HG03439 (cell line): ENCODE data around the gene PASD1.

Source experiments
- ATAC-seq: cut with Tn5 transposase; IDR thresholded peaks from one replicate; pipeline ENCODE4 v1.9.1; 2021; ENCODE audit warnings: mild to moderate bottlenecking, moderate library complexity; ENCODE audit not compliant: unreplicated experiment

The PASD1 gene

DNA sequence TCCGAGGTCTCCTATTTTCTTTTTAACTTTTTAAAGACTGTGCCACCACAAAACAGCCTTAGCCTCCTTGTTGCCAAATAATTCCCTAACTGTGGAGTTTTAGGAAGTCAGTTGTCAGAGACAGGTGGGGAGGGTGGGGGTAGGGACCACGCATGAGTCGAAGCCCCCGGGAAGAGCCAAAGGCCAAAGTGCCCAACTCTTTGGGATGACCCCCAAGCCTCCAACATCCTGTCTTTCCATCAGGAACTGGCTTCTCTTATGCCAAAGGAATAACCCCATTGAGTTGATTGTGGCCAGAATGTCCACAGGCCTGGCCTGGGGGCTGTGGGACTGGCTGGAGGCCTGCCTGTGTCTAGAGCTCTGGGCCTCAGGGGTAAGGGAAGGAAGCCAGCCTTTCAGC, 137.6 kb downstream of the PASD1 start:
- no peak for ATAC-seq

DNA sequence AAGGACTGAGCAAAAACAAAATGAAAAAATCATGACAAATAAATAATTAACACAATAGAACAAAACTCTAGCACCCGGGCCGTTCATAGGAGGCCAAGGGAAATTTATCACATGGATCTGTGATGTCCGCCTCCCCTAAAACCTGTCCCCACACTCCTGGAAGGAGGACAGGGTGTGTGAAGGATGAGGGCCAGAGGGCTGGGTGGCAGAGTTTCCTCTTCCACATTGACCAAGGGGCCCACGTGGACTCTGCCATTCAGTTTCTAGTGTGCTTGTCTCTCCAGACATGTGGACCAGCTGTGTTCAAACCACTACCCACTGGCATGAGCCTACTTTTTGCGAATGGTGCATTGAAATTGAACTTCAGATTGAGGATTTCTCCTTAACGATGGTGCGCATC, 138.1 kb downstream of the PASD1 start:
- no peak for ATAC-seq

DNA sequence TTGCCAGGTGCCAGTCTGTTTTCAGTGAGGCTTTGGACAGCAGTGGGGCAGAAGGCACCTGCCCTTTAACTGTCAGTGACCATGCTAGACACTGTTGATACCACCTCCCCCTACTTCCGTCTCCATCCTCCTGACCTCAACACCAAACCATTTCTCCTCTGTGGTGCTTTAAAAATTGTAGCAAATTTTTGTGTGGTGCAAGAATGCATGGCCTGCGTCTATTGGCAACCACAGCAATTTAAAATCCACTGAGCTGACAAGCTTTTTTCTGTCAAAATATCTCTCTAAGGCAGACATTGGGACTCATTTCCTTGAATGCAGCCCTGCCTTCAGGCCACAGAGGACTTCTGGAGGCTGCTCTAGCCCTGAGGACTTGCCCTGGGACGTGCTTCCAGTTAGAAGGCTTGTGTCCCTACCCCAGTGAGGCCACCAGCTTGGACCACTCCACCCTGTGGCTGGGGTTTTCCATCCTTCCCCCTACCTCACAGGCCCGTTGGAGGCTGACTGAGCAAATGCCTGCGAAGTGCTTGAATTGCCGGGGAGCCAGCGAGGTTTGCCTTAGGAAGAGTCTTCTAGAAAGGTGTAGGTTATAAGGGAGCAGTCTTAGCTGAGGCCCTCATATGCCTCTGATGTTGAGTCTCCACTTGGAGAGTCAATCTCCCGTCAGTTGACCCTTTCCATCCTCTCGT, 138.7 kb downstream of the PASD1 start:
- ATAC-seq = no peak

DNA sequence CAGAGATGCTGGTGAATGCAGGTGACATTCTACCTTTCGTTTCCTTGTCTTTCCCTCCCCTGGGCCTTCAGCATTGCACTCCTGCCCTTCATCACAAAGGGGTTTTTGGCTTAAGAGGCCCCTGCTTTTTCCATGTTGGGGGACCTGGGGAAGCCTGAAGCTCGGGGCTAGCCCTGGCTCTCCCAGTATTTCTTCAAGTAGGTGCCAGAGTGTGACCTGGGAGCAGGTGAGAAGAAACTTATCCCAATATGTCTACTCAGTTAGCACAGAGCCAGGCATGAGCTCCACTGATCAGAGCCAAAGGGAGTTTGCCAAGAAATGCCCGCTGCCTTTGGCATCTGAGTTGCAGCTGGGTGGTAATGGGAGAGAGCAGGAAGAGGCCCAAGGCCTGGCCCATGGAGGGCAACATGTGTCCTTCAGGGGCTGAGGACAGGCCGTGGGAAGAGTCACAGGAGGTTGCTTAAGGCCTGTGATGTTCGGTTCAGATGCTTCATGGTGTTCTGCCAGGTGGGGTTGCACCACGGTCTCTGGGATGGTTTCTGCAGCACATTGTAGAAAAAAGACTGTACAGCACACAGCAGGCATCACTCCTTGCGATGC, 139.4 kb downstream of the PASD1 start:
- no peak for ATAC-seq

DNA sequence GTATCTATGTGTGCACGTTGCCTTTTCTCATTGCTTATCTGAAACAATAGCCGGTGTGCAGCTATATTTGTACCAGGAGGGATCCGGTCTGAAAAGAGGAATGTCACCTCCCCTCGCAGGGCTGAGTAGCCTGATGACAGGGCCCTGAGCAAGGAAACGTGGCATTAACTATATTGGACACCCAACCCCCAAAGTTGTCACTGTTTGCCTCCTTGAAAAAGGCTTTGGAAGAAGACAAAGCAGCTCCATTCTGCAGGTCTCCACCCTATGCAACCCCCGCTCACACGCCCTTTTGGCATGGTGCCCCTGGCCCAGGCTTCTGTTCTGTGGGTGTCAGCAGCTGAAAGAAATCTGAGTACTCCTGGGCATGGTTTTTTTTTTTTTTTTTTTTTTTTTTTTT, 140.0 kb downstream of the PASD1 start:
- no peak for ATAC-seq

DNA sequence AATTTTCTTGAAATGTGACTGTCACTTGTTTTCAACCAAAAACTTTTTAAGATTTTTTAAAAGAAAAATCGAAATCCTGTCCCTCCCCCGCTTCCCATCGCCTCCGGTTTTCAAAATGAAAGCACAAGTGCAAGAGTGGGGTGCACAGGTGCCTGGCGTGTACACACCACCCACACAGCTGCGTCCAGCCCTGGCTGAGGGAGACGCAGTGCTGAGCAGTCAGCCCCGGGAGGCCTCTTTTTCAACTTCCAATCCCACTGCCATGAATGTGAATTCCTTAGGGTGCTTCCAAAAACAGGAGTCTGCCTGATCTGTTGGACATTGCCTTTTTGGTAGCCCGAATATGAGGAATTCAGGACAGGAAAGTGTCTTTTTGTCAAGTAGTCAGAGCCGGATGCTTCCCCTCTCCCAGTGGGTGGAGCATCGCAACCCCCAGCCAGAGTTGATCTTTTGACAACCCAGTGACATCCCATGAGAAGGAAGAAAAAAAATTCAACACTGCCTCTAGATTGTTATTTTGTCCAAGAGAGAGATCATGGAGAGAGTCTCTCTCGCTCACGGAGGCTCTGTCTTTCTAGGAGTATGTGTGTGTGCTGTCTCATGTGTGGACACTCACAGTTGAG, 140.7 kb downstream of the PASD1 start:
- ATAC-seq = no peak

- no peak for ATAC-seq
Observed at GRCh38 chrX:151708821-151709220, 145.3 kb downstream of the PASD1 start.

DNA sequence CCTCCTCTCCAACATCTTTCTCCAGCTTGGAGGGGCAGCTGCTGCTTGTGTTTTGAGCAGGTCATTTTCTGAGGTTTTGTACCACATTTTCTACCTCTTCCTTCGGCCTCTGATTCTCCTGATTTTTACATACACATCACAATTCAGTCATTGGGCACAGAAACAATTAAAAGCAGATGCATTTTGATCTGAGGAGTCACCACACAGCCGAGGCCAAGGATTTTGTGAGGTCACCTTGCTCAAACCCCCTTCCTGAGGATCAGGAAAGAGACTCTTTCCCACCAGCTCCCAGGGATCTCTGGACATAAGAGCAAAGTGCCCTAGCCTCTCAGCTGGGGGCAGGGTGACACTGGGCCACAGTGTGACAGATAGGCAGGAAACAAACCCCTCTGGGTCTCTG, 147.0 kb downstream of the PASD1 start:
- ATAC-seq = no peak

DNA sequence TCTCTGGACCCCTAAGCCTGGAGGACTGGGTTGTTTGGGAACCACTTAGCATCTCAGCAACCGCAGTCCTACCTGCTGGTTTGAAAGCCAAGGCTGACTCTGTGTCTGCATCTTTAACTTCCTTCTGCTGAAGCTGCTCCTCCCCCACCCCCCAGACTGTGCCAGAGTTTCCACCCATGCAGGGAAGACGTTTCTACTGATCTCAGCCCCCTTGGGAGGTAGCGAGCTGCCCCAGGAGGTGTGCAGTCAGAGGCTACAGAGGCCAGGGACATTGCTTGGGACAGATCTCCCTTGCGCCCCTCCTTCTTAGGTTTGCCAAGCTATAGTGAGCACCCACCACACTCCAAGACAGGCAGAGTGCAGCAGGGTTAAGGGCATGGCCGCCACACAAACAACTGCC, 147.7 kb downstream of the PASD1 start:
- no peak for ATAC-seq

- ATAC-seq = no peak
Observed at GRCh38 chrX:151711787-151712186, 148.3 kb downstream of the PASD1 start.

GRCh38 chrX:151712253-151712652, 148.8 kb downstream of the PASD1 start:
- ATAC-seq = no peak

DNA sequence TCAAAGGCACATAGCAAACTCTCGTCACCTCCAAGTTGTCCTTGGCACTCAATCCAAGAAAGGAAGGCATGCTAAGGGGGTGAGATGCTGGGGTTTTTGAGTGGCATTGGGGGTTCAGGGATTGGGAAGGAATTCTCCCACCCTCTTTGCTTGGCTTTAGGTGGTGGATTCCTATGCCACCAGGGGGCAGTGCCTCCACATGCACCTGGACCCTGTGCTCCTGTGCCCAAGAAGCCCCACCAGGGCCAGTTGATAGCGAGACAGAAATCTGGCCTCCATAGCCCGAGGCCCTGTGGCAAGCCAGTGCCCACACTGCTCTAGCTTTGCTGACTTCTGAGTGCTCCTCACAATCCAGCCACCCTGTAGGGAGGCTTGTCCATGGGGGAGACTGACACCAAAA, 150.4 kb downstream of the PASD1 start:
- no peak for ATAC-seq

GRCh38 chrX:151714362-151714761, 150.9 kb downstream of the PASD1 start:
- no peak for ATAC-seq

DNA sequence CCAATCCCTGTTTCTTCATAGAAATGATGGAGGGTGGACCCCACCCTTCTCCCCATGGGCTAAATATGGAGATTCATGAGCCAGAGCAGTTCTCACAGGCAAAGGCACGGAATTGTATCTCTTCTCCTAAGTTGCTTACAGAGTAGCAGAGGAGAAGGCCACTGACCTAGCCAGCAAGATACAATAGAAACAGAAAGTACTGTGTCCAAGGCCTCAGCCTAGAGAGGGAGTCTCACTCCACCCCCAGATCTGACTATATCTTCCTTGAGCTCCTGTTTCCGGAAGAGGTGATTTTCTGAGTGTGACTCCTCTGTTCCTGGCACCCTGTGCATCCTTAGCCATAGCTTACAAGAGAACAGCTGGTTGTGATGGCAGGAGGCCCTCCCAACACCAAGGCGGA, 152.3 kb downstream of the PASD1 start, which contains the start of gene FATE1:
TSS of gene FATE1 (plus strand) at position 284 of the 400 bp plus-strand sequence. CDS start at position 369, 85 bp downstream.
- no peak for ATAC-seq

- no peak for ATAC-seq
Observed at GRCh38 chrX:151722241-151722846, 158.9 kb downstream of the PASD1 start.

DNA sequence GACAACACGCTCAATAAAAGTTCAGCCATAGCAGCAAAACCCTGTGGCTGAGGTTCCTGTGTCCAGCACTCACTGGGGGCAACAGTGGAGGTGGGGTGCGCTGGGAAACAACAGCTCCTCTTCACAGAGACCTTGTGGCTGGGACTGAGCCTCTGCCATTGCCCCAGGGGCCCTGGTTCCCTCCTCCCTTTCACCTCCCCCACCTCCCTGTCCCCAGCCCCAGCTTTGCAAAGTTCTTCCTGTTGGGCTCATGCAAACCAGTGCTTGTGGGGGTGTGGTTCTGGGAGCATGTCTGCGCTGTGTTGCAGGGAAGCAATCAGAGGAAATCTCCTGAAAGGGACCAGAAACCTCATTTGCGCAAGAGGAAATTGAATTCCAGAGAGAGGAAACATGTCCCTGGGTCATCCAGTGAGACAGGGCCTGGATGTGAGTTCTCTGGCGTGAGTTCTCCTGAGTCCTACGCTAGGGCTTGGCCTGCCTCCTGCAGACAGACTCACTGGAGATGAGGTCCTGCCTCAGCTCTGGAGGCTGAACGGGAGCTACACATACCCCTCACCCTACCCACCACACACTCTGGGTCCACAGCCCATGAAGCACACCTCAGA, 159.8 kb downstream of the PASD1 start:
- ATAC-seq = no peak

DNA sequence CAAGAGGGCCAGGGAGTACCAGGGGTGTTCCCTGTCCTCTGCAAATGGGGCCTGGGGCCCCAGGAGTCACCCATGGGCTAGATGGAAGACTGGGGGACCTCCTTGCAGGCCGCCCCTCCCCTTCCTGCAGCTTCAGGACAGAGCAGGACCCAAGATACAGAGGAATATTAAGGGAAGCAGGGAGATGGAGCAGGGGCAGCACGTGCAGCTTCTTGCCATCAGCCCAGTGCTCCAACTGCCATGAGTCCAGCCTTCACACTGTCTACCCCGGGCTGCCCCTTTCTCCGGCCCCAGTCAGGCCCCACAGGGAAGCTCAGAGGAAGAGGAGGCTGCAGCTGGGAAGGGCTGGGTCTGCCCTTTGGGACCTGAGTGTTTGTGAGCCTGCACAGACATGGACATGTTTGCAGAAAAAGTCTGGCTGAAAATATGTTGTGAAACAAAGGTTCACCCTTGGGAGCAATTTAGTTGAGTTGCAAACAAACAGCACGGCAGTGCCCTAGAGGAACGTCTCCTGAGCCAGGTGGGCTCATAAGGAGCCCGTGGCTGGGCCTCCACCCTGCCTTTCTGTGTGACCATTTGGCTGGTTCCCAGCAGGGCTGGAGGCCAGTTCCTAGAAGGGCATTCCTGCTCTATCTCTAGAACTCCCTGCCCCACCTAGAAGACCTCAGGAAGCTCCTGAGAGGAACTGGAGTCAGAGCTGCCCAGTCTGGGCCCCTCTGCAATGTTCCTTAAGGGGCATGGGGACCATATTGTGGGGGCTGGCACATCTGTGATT, 161.3 kb downstream of the PASD1 start:
- no peak for ATAC-seq

DNA sequence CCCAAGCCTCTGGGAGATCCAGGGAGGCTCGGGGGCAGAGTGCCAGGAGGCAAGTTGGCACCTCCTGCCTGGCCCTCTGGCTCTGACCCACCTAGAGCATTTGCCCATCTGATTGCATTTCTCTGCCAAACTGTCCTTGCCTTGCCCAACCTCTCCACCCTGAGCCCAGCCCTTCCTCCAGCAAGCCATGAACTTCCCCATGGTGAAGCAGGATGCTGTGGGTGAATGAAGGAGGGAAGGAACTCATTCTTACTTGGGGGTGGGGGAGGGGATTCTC, 161.8 kb downstream of the PASD1 start:
- no peak for ATAC-seq
